HL-60 (cell line): ENCODE results near the gene CMIP.

Experiments
- POLR2AphosphoS5 ChIP-seq: IDR thresholded peaks from 2 replicates; pipeline ENCODE4 v1.6.1; 2012; ENCODE audit warnings: low read depth
- SPI1 ChIP-seq: IDR thresholded peaks from 2 replicates; pipeline ENCODE4 v1.6.1; 2012; ENCODE audit warnings: low read depth, mild to moderate bottlenecking, borderline replicate concordance
- TF ChIP-seq, protein P1 (sequence below): IDR thresholded peaks from one replicate; pipeline ENCODE4 v1.5.1; 2011; ENCODE audit warnings: low read length, control low read depth, inconsistent platforms; ENCODE audit not compliant: insufficient read depth
- TF ChIP-seq, protein P2 (sequence below): IDR thresholded peaks from 2 replicates; pipeline ENCODE4 v1.6.1; 2012; ENCODE audit warnings: low read depth; ENCODE audit not compliant: insufficient replicate concordance

- TF ChIP-seq POLR2AphosphoS5 (no peak), SPI1 (no peak)
- TF ChIP-seq, protein P1, sequence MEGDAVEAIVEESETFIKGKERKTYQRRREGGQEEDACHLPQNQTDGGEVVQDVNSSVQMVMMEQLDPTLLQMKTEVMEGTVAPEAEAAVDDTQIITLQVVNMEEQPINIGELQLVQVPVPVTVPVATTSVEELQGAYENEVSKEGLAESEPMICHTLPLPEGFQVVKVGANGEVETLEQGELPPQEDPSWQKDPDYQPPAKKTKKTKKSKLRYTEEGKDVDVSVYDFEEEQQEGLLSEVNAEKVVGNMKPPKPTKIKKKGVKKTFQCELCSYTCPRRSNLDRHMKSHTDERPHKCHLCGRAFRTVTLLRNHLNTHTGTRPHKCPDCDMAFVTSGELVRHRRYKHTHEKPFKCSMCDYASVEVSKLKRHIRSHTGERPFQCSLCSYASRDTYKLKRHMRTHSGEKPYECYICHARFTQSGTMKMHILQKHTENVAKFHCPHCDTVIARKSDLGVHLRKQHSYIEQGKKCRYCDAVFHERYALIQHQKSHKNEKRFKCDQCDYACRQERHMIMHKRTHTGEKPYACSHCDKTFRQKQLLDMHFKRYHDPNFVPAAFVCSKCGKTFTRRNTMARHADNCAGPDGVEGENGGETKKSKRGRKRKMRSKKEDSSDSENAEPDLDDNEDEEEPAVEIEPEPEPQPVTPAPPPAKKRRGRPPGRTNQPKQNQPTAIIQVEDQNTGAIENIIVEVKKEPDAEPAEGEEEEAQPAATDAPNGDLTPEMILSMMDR, result no peak
- TF ChIP-seq, protein P2, sequence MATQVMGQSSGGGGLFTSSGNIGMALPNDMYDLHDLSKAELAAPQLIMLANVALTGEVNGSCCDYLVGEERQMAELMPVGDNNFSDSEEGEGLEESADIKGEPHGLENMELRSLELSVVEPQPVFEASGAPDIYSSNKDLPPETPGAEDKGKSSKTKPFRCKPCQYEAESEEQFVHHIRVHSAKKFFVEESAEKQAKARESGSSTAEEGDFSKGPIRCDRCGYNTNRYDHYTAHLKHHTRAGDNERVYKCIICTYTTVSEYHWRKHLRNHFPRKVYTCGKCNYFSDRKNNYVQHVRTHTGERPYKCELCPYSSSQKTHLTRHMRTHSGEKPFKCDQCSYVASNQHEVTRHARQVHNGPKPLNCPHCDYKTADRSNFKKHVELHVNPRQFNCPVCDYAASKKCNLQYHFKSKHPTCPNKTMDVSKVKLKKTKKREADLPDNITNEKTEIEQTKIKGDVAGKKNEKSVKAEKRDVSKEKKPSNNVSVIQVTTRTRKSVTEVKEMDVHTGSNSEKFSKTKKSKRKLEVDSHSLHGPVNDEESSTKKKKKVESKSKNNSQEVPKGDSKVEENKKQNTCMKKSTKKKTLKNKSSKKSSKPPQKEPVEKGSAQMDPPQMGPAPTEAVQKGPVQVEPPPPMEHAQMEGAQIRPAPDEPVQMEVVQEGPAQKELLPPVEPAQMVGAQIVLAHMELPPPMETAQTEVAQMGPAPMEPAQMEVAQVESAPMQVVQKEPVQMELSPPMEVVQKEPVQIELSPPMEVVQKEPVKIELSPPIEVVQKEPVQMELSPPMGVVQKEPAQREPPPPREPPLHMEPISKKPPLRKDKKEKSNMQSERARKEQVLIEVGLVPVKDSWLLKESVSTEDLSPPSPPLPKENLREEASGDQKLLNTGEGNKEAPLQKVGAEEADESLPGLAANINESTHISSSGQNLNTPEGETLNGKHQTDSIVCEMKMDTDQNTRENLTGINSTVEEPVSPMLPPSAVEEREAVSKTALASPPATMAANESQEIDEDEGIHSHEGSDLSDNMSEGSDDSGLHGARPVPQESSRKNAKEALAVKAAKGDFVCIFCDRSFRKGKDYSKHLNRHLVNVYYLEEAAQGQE, result no peak
Measured at GRCh38 chr16:81694494-81695280, 250.1 kb downstream of the CMIP start.
